ENCODE results near the gene MYT1. TPM values are rescaled to one million over a fixed set of nuclear protein-coding genes. Genes with fewer than 3 reads are reported as not detected.

Gene MYT1
- total RNA-seq, 1 donor from 2014 or later = not detected

DNA sequence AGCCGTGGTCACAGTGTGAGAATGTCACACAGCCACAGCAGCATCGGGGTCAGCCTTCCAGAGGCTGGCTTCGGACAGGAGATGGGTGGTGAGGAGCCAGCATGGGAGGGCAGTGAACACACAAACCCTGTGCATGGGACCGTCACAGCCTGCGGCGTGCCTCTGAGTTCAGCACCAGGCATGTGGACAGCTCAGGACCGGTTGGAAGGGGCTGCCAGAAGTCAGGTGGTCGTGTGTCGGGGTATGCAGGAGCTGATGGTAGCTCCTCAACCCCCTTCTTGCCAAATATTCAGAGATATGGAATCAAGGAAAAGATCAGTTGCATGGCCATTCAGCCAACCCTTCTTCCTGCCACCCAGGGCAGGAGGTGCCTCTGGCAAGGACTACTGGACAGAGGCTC is 28.2 kb downstream of the MYT1 start:
- no peak overlapping the region for H3K27ac ChIP-seq
- H3K36me3 ChIP-seq = no peaks in the 10 kb centered on the region
- intact Hi-C loops (cut with DNase I) = no loop called here
- DNase-seq (ENCODE audit: extremely low spot score in 2 of 2) = no peak
- H3K9me3 ChIP-seq = no peaks in the 10 kb centered on the region
- no peak overlapping the region for H3K4me3 ChIP-seq
- no peaks in the 10 kb centered on the region for H3K27me3 ChIP-seq
- TF ChIP-seq, protein P1, sequence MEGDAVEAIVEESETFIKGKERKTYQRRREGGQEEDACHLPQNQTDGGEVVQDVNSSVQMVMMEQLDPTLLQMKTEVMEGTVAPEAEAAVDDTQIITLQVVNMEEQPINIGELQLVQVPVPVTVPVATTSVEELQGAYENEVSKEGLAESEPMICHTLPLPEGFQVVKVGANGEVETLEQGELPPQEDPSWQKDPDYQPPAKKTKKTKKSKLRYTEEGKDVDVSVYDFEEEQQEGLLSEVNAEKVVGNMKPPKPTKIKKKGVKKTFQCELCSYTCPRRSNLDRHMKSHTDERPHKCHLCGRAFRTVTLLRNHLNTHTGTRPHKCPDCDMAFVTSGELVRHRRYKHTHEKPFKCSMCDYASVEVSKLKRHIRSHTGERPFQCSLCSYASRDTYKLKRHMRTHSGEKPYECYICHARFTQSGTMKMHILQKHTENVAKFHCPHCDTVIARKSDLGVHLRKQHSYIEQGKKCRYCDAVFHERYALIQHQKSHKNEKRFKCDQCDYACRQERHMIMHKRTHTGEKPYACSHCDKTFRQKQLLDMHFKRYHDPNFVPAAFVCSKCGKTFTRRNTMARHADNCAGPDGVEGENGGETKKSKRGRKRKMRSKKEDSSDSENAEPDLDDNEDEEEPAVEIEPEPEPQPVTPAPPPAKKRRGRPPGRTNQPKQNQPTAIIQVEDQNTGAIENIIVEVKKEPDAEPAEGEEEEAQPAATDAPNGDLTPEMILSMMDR (IDR thresholded peaks at IDR 0.05) = no peak
- TF ChIP-seq POLR2AphosphoS5 (IDR thresholded peaks at IDR 0.05; ENCODE audit: insufficient read depth in 1 of 2, low read depth in 1 of 2) (no peak), POLR2A (IDR thresholded peaks at IDR 0.05) (no peak)
- no peaks in the 10 kb centered on the region for H3K4me1 ChIP-seq

DNA sequence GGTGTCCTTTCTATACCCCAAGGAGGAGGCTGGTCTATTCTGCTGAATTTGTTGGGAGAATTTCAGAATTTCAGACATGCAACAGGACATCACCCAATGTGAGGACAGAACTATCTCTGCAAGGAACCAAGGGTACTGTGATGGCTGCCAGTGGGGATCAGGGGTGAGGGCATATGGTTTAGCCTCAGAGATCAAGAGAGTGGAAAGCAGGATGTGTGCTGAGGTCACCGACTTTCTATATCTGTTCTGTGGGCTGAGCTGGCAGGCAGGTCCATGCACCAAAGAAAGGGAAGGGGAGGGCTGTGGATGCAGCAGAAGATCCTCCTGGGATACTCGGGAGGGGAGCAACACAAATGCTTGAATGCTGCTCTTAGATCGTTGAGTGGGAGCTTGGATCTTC is 28.8 kb downstream of the MYT1 start:
- no peaks in the 10 kb centered on the region for H3K27me3 ChIP-seq
- no peaks in the 10 kb centered on the region for H3K4me1 ChIP-seq
- H3K9me3 ChIP-seq = no peaks in the 10 kb centered on the region
- no peak for DNase-seq (ENCODE audit: extremely low spot score in 2 of 2)
- TF ChIP-seq, protein P1 (IDR thresholded peaks at IDR 0.05) = no peak
- TF ChIP-seq POLR2AphosphoS5 (IDR thresholded peaks at IDR 0.05; ENCODE audit: insufficient read depth in 1 of 2, low read depth in 1 of 2) (no peak), POLR2A (IDR thresholded peaks at IDR 0.05) (no peak)
- H3K27ac ChIP-seq = no peak overlapping the region
- H3K36me3 ChIP-seq = no peaks in the 10 kb centered on the region
- H3K4me3 ChIP-seq = no peak overlapping the region
- intact Hi-C loops (cut with DNase I) = no loop called here

DNA sequence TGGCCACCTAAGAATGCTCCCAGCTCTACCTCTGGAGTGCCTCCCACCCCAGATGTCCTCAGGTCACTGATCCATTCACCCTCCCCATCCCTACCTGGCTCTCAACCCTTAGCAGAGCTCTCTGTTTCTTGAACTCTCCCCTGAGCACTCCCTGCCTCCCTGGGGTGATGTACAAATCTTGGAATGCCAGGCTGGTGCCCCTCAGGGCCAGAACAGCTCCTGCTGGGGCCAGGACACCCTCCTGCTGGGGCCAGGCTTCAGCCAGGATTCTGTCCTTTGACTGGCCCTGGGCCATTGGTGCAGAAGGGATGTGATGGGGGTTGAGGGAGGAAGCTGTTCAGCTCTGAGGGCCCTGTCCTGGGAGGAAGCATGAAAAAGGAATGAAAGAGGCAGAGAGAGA is 30.0 kb downstream of the MYT1 start:
- no peak overlapping the region for H3K27ac ChIP-seq
- no peaks in the 10 kb centered on the region for H3K36me3 ChIP-seq
- H3K27me3 ChIP-seq = no peaks in the 10 kb centered on the region
- H3K4me3 ChIP-seq = no peak overlapping the region
- H3K9me3 ChIP-seq = no peaks in the 10 kb centered on the region
- TF ChIP-seq POLR2A (IDR thresholded peaks at IDR 0.05) (no peak), POLR2AphosphoS5 (IDR thresholded peaks at IDR 0.05; ENCODE audit: insufficient read depth in 1 of 2, low read depth in 1 of 2) (no peak)
- TF ChIP-seq, protein P1 (IDR thresholded peaks at IDR 0.05) = no peak
- intact Hi-C loops (cut with DNase I) = no loop called here
- no peaks in the 10 kb centered on the region for H3K4me1 ChIP-seq
- no peak for DNase-seq (ENCODE audit: extremely low spot score in 2 of 2)

DNA sequence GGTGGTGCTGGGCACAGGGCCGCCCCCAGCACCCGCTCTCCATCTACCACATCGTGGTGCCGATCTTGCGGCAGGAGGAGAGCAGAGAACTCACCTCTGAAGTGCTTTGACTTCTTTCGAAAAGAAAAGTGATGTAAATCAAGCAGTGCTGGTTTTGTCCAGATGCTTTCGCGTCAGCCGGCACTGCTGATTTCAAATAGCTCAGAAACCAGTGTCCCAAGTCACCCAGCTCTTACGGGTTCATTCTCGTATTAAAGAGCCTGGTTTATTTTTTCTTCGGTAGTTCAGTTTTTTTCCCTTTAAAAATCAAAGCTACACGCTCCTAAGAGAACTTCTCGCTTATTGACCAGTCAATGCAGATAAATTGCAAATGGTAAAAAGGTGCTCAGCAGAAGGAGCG is 32.1 kb downstream of the MYT1 start:
- Histone ChIP-seq H3K4me1 (no peaks in the 10 kb centered on the region), H3K27ac (no peak overlapping the region), H3K36me3 (no peaks in the 10 kb centered on the region), H3K27me3 (no peaks in the 10 kb centered on the region), H3K9me3 (no peaks in the 10 kb centered on the region), H3K4me3 (no peak overlapping the region)
- TF ChIP-seq POLR2AphosphoS5 (IDR thresholded peaks at IDR 0.05; ENCODE audit: insufficient read depth in 1 of 2, low read depth in 1 of 2) (no peak), POLR2A (IDR thresholded peaks at IDR 0.05) (no peak)
- TF ChIP-seq, protein P1 (IDR thresholded peaks at IDR 0.05) = no peak
- intact Hi-C loops (cut with DNase I) = no loop called here
- no peak for DNase-seq (ENCODE audit: extremely low spot score in 2 of 2)

DNA sequence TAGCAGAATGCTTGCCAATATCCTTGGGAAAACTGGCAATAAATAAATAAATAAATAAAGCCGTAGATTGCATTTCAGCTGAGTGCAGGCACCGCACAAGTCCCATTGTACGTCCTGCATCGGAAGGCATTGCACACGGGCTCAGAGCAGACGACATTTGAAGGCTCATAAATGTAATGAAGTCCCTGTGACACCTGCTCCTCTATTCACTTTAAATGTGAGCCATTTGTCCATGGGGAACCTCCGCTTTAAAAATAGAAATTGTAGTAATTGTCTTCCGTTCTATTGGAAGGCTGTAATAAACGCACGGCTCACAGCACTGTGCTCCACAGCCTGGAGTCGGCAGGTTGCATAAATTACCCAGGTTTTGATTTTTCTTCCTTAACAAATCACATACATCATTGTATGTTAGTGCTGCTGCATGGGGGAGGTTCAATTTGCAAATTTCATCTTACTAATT is 32.6 kb downstream of the MYT1 start:
- Histone ChIP-seq H3K4me3 (no peak overlapping the region), H3K9me3 (no peaks in the 10 kb centered on the region), H3K27ac (no peak overlapping the region), H3K36me3 (no peaks in the 10 kb centered on the region), H3K4me1 (no peaks in the 10 kb centered on the region), H3K27me3 (no peaks in the 10 kb centered on the region)
- DNase-seq (ENCODE audit: extremely low spot score in 2 of 2) = no peak
- intact Hi-C loops (cut with DNase I) = no loop called here
- TF ChIP-seq, protein P1 (IDR thresholded peaks at IDR 0.05) = no peak
- TF ChIP-seq POLR2A (IDR thresholded peaks at IDR 0.05) (no peak), POLR2AphosphoS5 (IDR thresholded peaks at IDR 0.05; ENCODE audit: insufficient read depth in 1 of 2, low read depth in 1 of 2) (no peak)
